HL-60 (cell line): ENCODE measurements around the gene TMOD1.

Source experiments
- DNase-seq, 2 experiments: peaks; one replicate each; pipeline ENCODE4 v3.0.0-alpha.2; 2010 to 2020; ENCODE audit warnings: low read depth in 1 of 2, low spot score in 1 of 2
- H3K27ac ChIP-seq: fragments of 250-450 bp; sonication (Bioruptor Pico); replicated peaks from 2 replicates; pipeline ENCODE4 v1.5.1; 2020; ENCODE audit warnings: mild to moderate bottlenecking, moderate library complexity
- H3K27me3 ChIP-seq: fragments of 250-450 bp; sonication (Bioruptor Pico); 2 replicates; pipeline ENCODE4 v1.5.1; 2021; ENCODE audit warnings: mild to moderate bottlenecking, moderate library complexity; ENCODE audit not compliant: insufficient read depth, poor library complexity, severe bottlenecking
- H3K4me3 ChIP-seq: replicated peaks from 2 replicates; pipeline ENCODE4 v1.5.1; 2011; ENCODE audit warnings: mild to moderate bottlenecking, control low read depth, low read length; ENCODE audit not compliant: insufficient read depth
- CTCF ChIP-seq: IDR thresholded peaks from one replicate; pipeline ENCODE4 v1.5.1; 2011; ENCODE audit warnings: low read length, control low read depth, inconsistent platforms; ENCODE audit not compliant: insufficient read depth
- GABPA ChIP-seq: IDR thresholded peaks from 2 replicates; pipeline ENCODE4 v1.6.1; 2012; ENCODE audit warnings: low read depth
- POLR2AphosphoS5 ChIP-seq: IDR thresholded peaks from 2 replicates; pipeline ENCODE4 v1.6.1; 2012; ENCODE audit warnings: low read depth
- REST ChIP-seq: IDR thresholded peaks from 2 replicates; pipeline ENCODE4 v1.6.1; 2012; ENCODE audit warnings: low read depth; ENCODE audit not compliant: insufficient replicate concordance
- SPI1 ChIP-seq: IDR thresholded peaks from 2 replicates; pipeline ENCODE4 v1.6.1; 2012; ENCODE audit warnings: low read depth, mild to moderate bottlenecking, borderline replicate concordance

TMOD1 gene

GRCh38 chr9:97507428-97507984 is 6.0 kb downstream of the TMOD1 start:
- H3K27ac ChIP-seq: no peak overlapping the region
- TF ChIP-seq CTCF: no peak
- TF ChIP-seq SPI1: no peak
- no peak for TF ChIP-seq POLR2AphosphoS5
- TF ChIP-seq REST: no peak
- TF ChIP-seq GABPA: no peak
- H3K4me3 ChIP-seq: no peak overlapping the region
- H3K27me3 ChIP-seq: peaks cover 22% of the 10 kb centered on the region
- DNase-seq: no peak

- DNase-seq: no peak
- no peak overlapping the region for H3K27ac ChIP-seq
Observed at GRCh38 chr9:97508852-97509251, 7.4 kb downstream of the TMOD1 start.

GRCh38 chr9:97510797-97511654 is 9.6 kb downstream of the TMOD1 start:
- no peak for TF ChIP-seq REST
- TF ChIP-seq POLR2AphosphoS5: no peak
- no peak for TF ChIP-seq SPI1
- TF ChIP-seq CTCF: no peak
- no peak for TF ChIP-seq GABPA
- H3K27ac ChIP-seq: no peak overlapping the region
- H3K27me3 ChIP-seq: peaks cover 7% of the 10 kb centered on the region
- no peak overlapping the region for H3K4me3 ChIP-seq
- no peak for DNase-seq

More at GRCh38 chr9:97508852-97509251, 7.4 kb downstream of the TMOD1 start:
- TF ChIP-seq POLR2AphosphoS5 (no peak), SPI1 (no peak), REST (no peak)
- Histone ChIP-seq H3K4me3 (no peak overlapping the region), H3K27me3 (peaks cover 9% of the 10 kb centered on the region)
